ENCODE results near the gene TSEN54. TPM values are rescaled to one million over a fixed set of nuclear protein-coding genes. Genes with fewer than 3 reads are reported as not detected.
A peak's percentile ranks its signal among the peaks of the same experiment; 100 is the strongest.

The TSEN54 gene
- total and polyA plus RNA-seq, 2 donors from 2014 or later, result 25.8 to 33.8 TPM

- FAIRE-seq (no peak), DNase-seq (peak in 1 of 5 donors; percentile 63)
- Histone ChIP-seq H3K4me3 (ENCODE audit: low read length in 3 of 3) (no peak overlapping the region), H3K9me3 (ENCODE audit: control insufficient read depth in 2 of 3, insufficient read depth in 1 of 3, low read length in 3 of 3) (no peaks in the 10 kb centered on the region), H3K36me3 (ENCODE audit: control insufficient read depth in 2 of 3, insufficient read depth in 3 of 3, low read length in 3 of 3) (peaks cover 0 to 8% (median 6%) of the 10 kb centered on the region in 3 donors), H3K9ac (ENCODE audit: low read length in 3 of 3) (no peak overlapping the region), H3K27ac (ENCODE audit: low read depth in 2 of 2, low read length in 2 of 2) (no peak overlapping the region), H3K27me3 (ENCODE audit: control insufficient read depth, insufficient read depth, low read length) (no peaks in the 10 kb centered on the region), H3K4me1 (ENCODE audit: control insufficient read depth in 2 of 3, insufficient read depth in 2 of 3, low read depth in 1 of 3, low read length in 3 of 3) (peaks cover 0 to 3% (median 0%) of the 10 kb centered on the region in 3 donors)
- no peak for TF ChIP-seq CTCF (IDR thresholded peaks at IDR 0.05; ENCODE audit: borderline replicate concordance, extremely low read depth, insufficient read depth)
- intact Hi-C loops (cut with DNase I), result no loop called here
These were observed 57.2 kb downstream of the TSEN54 start for GRCh38 chr17:75573540-75573957.

- H3K4me1 ChIP-seq (ENCODE audit: control insufficient read depth in 2 of 3, insufficient read depth in 2 of 3, low read depth in 1 of 3, low read length in 3 of 3), result peaks cover 0 to 7% (median 2%) of the 10 kb centered on the region in 3 donors
- no peak overlapping the region for H3K9ac ChIP-seq (ENCODE audit: low read length in 3 of 3)
- H3K4me3 ChIP-seq (ENCODE audit: low read length in 3 of 3), result no peak overlapping the region
- no peaks in the 10 kb centered on the region for H3K9me3 ChIP-seq (ENCODE audit: control insufficient read depth in 2 of 3, insufficient read depth in 1 of 3, low read length in 3 of 3)
- FAIRE-seq (no peak), DNase-seq (no peak)
- TF ChIP-seq CTCF (IDR thresholded peaks at IDR 0.05; ENCODE audit: borderline replicate concordance, extremely low read depth, insufficient read depth), result no peak
- H3K36me3 ChIP-seq (ENCODE audit: control insufficient read depth in 2 of 3, insufficient read depth in 3 of 3, low read length in 3 of 3), result peaks cover 0 to 8% (median 6%) of the 10 kb centered on the region in 3 donors
- intact Hi-C loops (cut with DNase I), result no loop called here
- no peaks in the 10 kb centered on the region for H3K27me3 ChIP-seq (ENCODE audit: control insufficient read depth, insufficient read depth, low read length)
- no peak overlapping the region for H3K27ac ChIP-seq (ENCODE audit: low read depth in 2 of 2, low read length in 2 of 2)
These were observed 57.7 kb downstream of the TSEN54 start for GRCh38 chr17:75573994-75574393.

Small RNAs within 50 kb of the gene (microRNA-seq; reads per million reads assigned to microRNA genes)
- not detected for gene MIR6785

Other genes starting within 250 kb of the TSEN54 start
- 30.1 TPM for gene MIF4GD, start 245.3 kb upstream of the TSEN54 start, total RNA-seq
- 28.2 TPM for gene MIF4GD, start 245.3 kb upstream of the TSEN54 start, polyA plus RNA-seq (ENCODE audit: insufficient read depth, low read depth, low replicate concordance)
- gene SLC25A19, start 227.1 kb upstream of the TSEN54 start, total RNA-seq, result 11.2 TPM
- gene SLC25A19, start 227.1 kb upstream of the TSEN54 start, polyA plus RNA-seq (ENCODE audit: insufficient read depth, low read depth, low replicate concordance), result 15.3 TPM
- 119 TPM for gene GRB2, start 110.8 kb upstream of the TSEN54 start, total RNA-seq
- gene GRB2, start 110.8 kb upstream of the TSEN54 start, polyA plus RNA-seq (ENCODE audit: insufficient read depth, low read depth, low replicate concordance), result 65.3 TPM
- 82.6 TPM for gene TMEM94, start 59.9 kb upstream of the TSEN54 start, total RNA-seq
- 49.6 TPM for gene TMEM94, start 59.9 kb upstream of the TSEN54 start, polyA plus RNA-seq (ENCODE audit: insufficient read depth, low read depth, low replicate concordance)
- gene CASKIN2, start 991 bp upstream of the TSEN54 start, total RNA-seq, result 98.6 TPM
- 25.0 TPM for gene CASKIN2, start 991 bp upstream of the TSEN54 start, polyA plus RNA-seq (ENCODE audit: insufficient read depth, low read depth, low replicate concordance)
- gene LLGL2, start 9.2 kb downstream of the TSEN54 start, total RNA-seq, result 262 TPM
- 181 TPM for gene LLGL2, start 9.2 kb downstream of the TSEN54 start, polyA plus RNA-seq (ENCODE audit: insufficient read depth, low read depth, low replicate concordance)
- gene MYO15B, start 71.3 kb downstream of the TSEN54 start, total RNA-seq, result 286 TPM
- gene MYO15B, start 71.3 kb downstream of the TSEN54 start, polyA plus RNA-seq (ENCODE audit: insufficient read depth, low read depth, low replicate concordance), result 139 TPM
- 8.0 TPM for gene SMIM5, start 116.9 kb downstream of the TSEN54 start, total RNA-seq
- gene SMIM5, start 116.9 kb downstream of the TSEN54 start, polyA plus RNA-seq (ENCODE audit: insufficient read depth, low read depth, low replicate concordance), result 63.0 TPM
- 51.6 TPM for gene RECQL5, start 150.6 kb downstream of the TSEN54 start, total RNA-seq
- gene RECQL5, start 150.6 kb downstream of the TSEN54 start, polyA plus RNA-seq (ENCODE audit: insufficient read depth, low read depth, low replicate concordance), result 40.0 TPM
- gene SAP30BP, start 150.8 kb downstream of the TSEN54 start, total RNA-seq, result 95.1 TPM
- gene SAP30BP, start 150.8 kb downstream of the TSEN54 start, polyA plus RNA-seq (ENCODE audit: insufficient read depth, low read depth, low replicate concordance), result 62.9 TPM
- 149 TPM for gene ITGB4, start 204.9 kb downstream of the TSEN54 start, total RNA-seq
- gene ITGB4, start 204.9 kb downstream of the TSEN54 start, polyA plus RNA-seq (ENCODE audit: insufficient read depth, low read depth, low replicate concordance), result 15.7 TPM
- 34.5 TPM for gene GALK1, start 248.7 kb downstream of the TSEN54 start, total RNA-seq
- 105 TPM for gene GALK1, start 248.7 kb downstream of the TSEN54 start, polyA plus RNA-seq (ENCODE audit: insufficient read depth, low read depth, low replicate concordance)